Prostate gland (tissue), 2 donors: ENCODE results near the gene GSG1L. TPM values are rescaled to one million over a fixed set of nuclear protein-coding genes. Genes with fewer than 3 reads are reported as not detected.

Experiments
- DNase-seq: peaks from one replicate; pipeline ENCODE4 v3.0.0-alpha.2; 2019; ENCODE audit warnings: low spot score
- H3K27ac ChIP-seq, 2 donors: fragments of 200-600 bp; sonication (generic); 2 replicates each; pipeline ENCODE4 v1.5.1; 2017 to 2019
- H3K27me3 ChIP-seq: fragments of 200-600 bp; sonication (generic); replicated peaks from 2 replicates; pipeline ENCODE4 v1.5.1; 2019; ENCODE audit not compliant: insufficient read depth
- H3K36me3 ChIP-seq, 2 donors: fragments of 200-600 bp; sonication (generic); 1 replicate in 1 of 2; 2 replicates in 1 of 2; pipeline versions ENCODE4 v1.5.1 to v1.8.1; 2017 to 2019
- H3K4me1 ChIP-seq: fragments of 200-600 bp; sonication (generic); replicated peaks from 2 replicates; pipeline ENCODE4 v1.5.1; 2019
- H3K4me3 ChIP-seq, 2 donors: fragments of 200-600 bp; sonication (generic); 2 replicates each; pipeline ENCODE4 v1.5.1; 2017 to 2019
- H3K9me3 ChIP-seq: fragments of 200-600 bp; sonication (generic); 2 replicates; pipeline ENCODE4 v1.5.1; 2017
- POLR2A ChIP-seq: fragments of 450-650 bp; IDR thresholded peaks from one replicate; pipeline ENCODE4 v1.6.1; 2016; ENCODE audit warnings: antibody characterized with exemption, mild to moderate bottlenecking
- POLR2AphosphoS5 ChIP-seq: sonication (generic); formaldehyde crosslinking; IDR thresholded peaks from one replicate; pipeline ENCODE4 v1.6.1; 2017; ENCODE audit warnings: antibody characterized with exemption
- WGBS: methylation state at CpG from one replicate; pipeline ENCODE4 v1.1.5; 2018; 5-methylcytosine and 5-hydroxymethylcytosine counted together
- intact Hi-C: fragments of 100-400 bp; cut with DNase I; formaldehyde crosslinking; loops from one replicate; pipeline ENCODE4 v1.14.2; 2022
- total RNA-seq, 2 donors: library from RNA; depleted of rRNA; stranded (reverse); fragments of >200 nt; gene quantifications; one replicate each; pipeline ENCODE4 v1.1.0, GENCODE V29; 2016
- TF ChIP-seq, protein P1 (sequence below), 4 experiments: fragments of 200-600 bp in 2 of 4; fragments of 450-650 bp in 2 of 4; sonication (generic) in 2 of 4; IDR thresholded peaks; 1 replicate in 3 of 4; 2 replicates in 1 of 4; pipeline ENCODE4 v1.5.1; 2016 to 2019; ENCODE audit warnings: antibody characterized with exemption in 4 of 4, mild to moderate bottlenecking in 2 of 4, moderate library complexity in 2 of 4

The GSG1L gene
- total RNA-seq, 2 donors from 2014 or later: 0.91 TPM; not detected in 1

- TF ChIP-seq, protein P1, sequence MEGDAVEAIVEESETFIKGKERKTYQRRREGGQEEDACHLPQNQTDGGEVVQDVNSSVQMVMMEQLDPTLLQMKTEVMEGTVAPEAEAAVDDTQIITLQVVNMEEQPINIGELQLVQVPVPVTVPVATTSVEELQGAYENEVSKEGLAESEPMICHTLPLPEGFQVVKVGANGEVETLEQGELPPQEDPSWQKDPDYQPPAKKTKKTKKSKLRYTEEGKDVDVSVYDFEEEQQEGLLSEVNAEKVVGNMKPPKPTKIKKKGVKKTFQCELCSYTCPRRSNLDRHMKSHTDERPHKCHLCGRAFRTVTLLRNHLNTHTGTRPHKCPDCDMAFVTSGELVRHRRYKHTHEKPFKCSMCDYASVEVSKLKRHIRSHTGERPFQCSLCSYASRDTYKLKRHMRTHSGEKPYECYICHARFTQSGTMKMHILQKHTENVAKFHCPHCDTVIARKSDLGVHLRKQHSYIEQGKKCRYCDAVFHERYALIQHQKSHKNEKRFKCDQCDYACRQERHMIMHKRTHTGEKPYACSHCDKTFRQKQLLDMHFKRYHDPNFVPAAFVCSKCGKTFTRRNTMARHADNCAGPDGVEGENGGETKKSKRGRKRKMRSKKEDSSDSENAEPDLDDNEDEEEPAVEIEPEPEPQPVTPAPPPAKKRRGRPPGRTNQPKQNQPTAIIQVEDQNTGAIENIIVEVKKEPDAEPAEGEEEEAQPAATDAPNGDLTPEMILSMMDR (IDR thresholded peaks at IDR 0.05): no peak
- TF ChIP-seq POLR2A: no peak
- TF ChIP-seq POLR2AphosphoS5: no peak
- H3K4me1 ChIP-seq: no peaks in the 10 kb centered on the region
- no peak overlapping the region for H3K27ac ChIP-seq
- H3K36me3 ChIP-seq: no peaks in the 10 kb centered on the region
- DNase-seq: no peak
- no peak overlapping the region for H3K4me3 ChIP-seq
- intact Hi-C loops: no loop called here
- WGBS: 100% methylated on average over 1 of the region's 1 CpG
- no peaks in the 10 kb centered on the region for H3K27me3 ChIP-seq
- H3K9me3 ChIP-seq: no peaks in the 10 kb centered on the region
Measured at GRCh38 chr16:27862953-27863352, 200.6 kb downstream of the GSG1L start.

DNA sequence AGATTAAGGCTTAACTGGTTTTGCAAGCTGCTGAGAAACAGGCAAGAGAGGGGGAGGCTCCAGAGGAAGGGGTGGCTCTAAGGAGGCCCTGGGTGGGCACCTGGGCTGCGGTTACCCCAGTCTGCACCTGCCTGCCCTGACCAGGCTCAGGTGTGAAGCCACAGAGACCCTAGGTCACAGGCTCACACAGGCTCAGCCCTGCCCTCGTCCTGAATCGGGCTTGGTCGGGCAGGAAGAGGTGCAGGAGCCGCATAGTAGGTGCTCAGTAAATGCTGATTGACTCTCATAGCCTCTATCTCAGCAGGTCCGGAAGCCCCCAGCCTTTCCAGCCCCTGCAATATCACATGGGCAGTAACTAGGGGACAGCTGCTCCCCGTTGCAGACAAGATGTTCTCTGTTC, 203.4 kb downstream of the GSG1L start:
- no peak for TF ChIP-seq POLR2AphosphoS5
- TF ChIP-seq, protein P1 (IDR thresholded peaks at IDR 0.05): no peak
- no peak for TF ChIP-seq POLR2A
- H3K36me3 ChIP-seq: no peaks in the 10 kb centered on the region
- no peaks in the 10 kb centered on the region for H3K4me1 ChIP-seq
- H3K27ac ChIP-seq: no peak overlapping the region
- H3K4me3 ChIP-seq: no peak overlapping the region
- DNase-seq: no peak
- H3K27me3 ChIP-seq: no peaks in the 10 kb centered on the region
- 80% methylated on average over 7 of the region's 7 CpGs for whole genome bisulfite sequencing
- intact Hi-C loops: no loop called here
- H3K9me3 ChIP-seq: no peaks in the 10 kb centered on the region

- H3K27ac ChIP-seq: no peak overlapping the region
- H3K27me3 ChIP-seq: no peaks in the 10 kb centered on the region
- H3K9me3 ChIP-seq: no peaks in the 10 kb centered on the region
- no peak overlapping the region for H3K4me3 ChIP-seq
- no peaks in the 10 kb centered on the region for H3K4me1 ChIP-seq
- intact Hi-C loops: no loop called here
- TF ChIP-seq POLR2A (no peak), POLR2AphosphoS5 (no peak)
- TF ChIP-seq, protein P1 (IDR thresholded peaks at IDR 0.05): no peak
- 65% methylated on average over 8 of the region's 8 CpGs for whole genome bisulfite sequencing
- no peak for DNase-seq
- H3K36me3 ChIP-seq: no peaks in the 10 kb centered on the region
Measured at GRCh38 chr16:27859020-27859419, 204.5 kb downstream of the GSG1L start.

GRCh38 chr16:27853651-27854050, 209.9 kb downstream of the GSG1L start:
- intact Hi-C loops: no loop called here

GRCh38 chr16:27853101-27853500, 210.4 kb downstream of the GSG1L start:
- intact Hi-C loops: no loop called here
- no peak for DNase-seq
- Histone ChIP-seq H3K4me3 (no peak overlapping the region), H3K27ac (no peak overlapping the region), H3K36me3 (no peaks in the 10 kb centered on the region), H3K4me1 (no peaks in the 10 kb centered on the region), H3K27me3 (peaks cover 4% of the 10 kb centered on the region), H3K9me3 (no peaks in the 10 kb centered on the region)
- TF ChIP-seq POLR2AphosphoS5 (no peak), POLR2A (no peak)
- TF ChIP-seq, protein P1 (IDR thresholded peaks at IDR 0.05): no peak
- 43% methylated on average over 9 of the region's 9 CpGs for WGBS

More at GRCh38 chr16:27853651-27854050, 209.9 kb downstream of the GSG1L start:
- no peaks in the 10 kb centered on the region for H3K9me3 ChIP-seq
- TF ChIP-seq POLR2AphosphoS5 (no peak), POLR2A (no peak)
- TF ChIP-seq, protein P1 (IDR thresholded peaks at IDR 0.05): no peak
- no peaks in the 10 kb centered on the region for H3K36me3 ChIP-seq
- no peak for DNase-seq
- H3K4me3 ChIP-seq: no peak overlapping the region
- peaks cover 4% of the 10 kb centered on the region for H3K27me3 ChIP-seq
- H3K27ac ChIP-seq: no peak overlapping the region
- 68% methylated on average over 3 of the region's 3 CpGs for WGBS
- no peaks in the 10 kb centered on the region for H3K4me1 ChIP-seq
